H1 (cell line): ENCODE data around the gene EIF2B5. TPM values are rescaled to one million over a fixed set of nuclear protein-coding genes. Genes with fewer than 3 reads are reported as not detected.
A peak's percentile ranks its signal among the peaks of the same experiment; 100 is the strongest.

Source experiments
- CTCF ChIA-PET: fragments of 300-600 bp; sonication (Branson Sonifier 250); formaldehyde crosslinking; loops from one replicate; lab custom pipeline; 2021; ENCODE audit not compliant: partially characterized antibody; lab: Charles Lee
- POLR2A ChIA-PET: fragments of 300-600 bp; sonication (Branson Sonifier 250); formaldehyde crosslinking; loops from one replicate; lab custom pipeline; 2021; ENCODE audit warnings: inconsistent platforms; ENCODE audit not compliant: partially characterized antibody; lab: Charles Lee
- DNase-seq, 2 experiments: peaks; one replicate each; pipeline versions ENCODE4 v3.0.0 to v3.0.0-alpha.2; 2010 to 2022; ENCODE audit warnings: low spot score in 2 of 2, low read depth in 1 of 2, mixed read lengths in 1 of 2
- FAIRE-seq: peaks from 2 replicates; lab custom pipeline; 2011; peaks lifted over from hg19 to GRCh38; lab: Jason Lieb, UNC
- H2AFZ ChIP-seq: 2 replicates; pipeline ENCODE4 v1.8.1; 2012; ENCODE audit warnings: low read length, inconsistent platforms
- H2AK5ac ChIP-seq: 2 replicates; pipeline ENCODE4 v1.6.1; 2013; ENCODE audit warnings: low read depth, low read length
- H2BK120ac ChIP-seq: replicated peaks from 2 replicates; pipeline ENCODE3; 2013; ENCODE audit warnings: low read depth, low read length, inconsistent platforms
- H2BK12ac ChIP-seq: 2 replicates; pipeline ENCODE4 v1.6.1; 2013; ENCODE audit warnings: low read depth, low read length
- H2BK15ac ChIP-seq: 2 replicates; pipeline ENCODE4 v1.6.1; 2013; ENCODE audit warnings: low read length
- H2BK20ac ChIP-seq: 2 replicates; pipeline ENCODE4 v1.6.1; 2013; ENCODE audit warnings: low read length
- H2BK5ac ChIP-seq: 2 replicates; pipeline ENCODE4 v1.6.1; 2013; ENCODE audit warnings: low read depth, low read length
- H3K14ac ChIP-seq: 2 replicates; pipeline ENCODE4 v1.6.1; 2013; ENCODE audit warnings: inconsistent platforms; ENCODE audit not compliant: insufficient read length
- H3K18ac ChIP-seq: 2 replicates; pipeline ENCODE4 v1.6.1; 2013; ENCODE audit warnings: low read length; ENCODE audit errors: extremely low read depth
- H3K23ac ChIP-seq: 2 replicates; pipeline ENCODE4 v1.6.1; 2013; ENCODE audit warnings: inconsistent platforms; ENCODE audit not compliant: insufficient read length
- H3K23me2 ChIP-seq: 2 replicates; pipeline ENCODE4 v1.6.1; 2013; ENCODE audit warnings: low read depth, low read length
- H3K27ac ChIP-seq: 2 replicates; pipeline ENCODE4 v1.6.1; 2011; ENCODE audit warnings: low read depth, low read length, inconsistent platforms
- H3K27me3 ChIP-seq, 4 experiments: replicated peaks in 1 of 4; 1 replicate in 1 of 4; 2 replicates in 3 of 4; pipeline versions ENCODE4 v1.6.1 to v1.8.1; 2011 to 2013; ENCODE audit warnings: low read length in 3 of 4, mild to moderate bottlenecking in 3 of 4, inconsistent platforms in 2 of 4, mixed read lengths in 2 of 4, moderate library complexity in 1 of 4; ENCODE audit not compliant: control insufficient read depth in 3 of 4, insufficient read depth in 3 of 4; ENCODE audit errors: extremely low read depth in 1 of 4
- H3K36me3 ChIP-seq, 4 experiments: 2 replicates each; pipeline versions ENCODE4 v1.6.1 to v1.8.1; 2011 to 2013; ENCODE audit warnings: mild to moderate bottlenecking in 4 of 4, low read length in 3 of 4, moderate library complexity in 2 of 4, control low read depth in 1 of 4, inconsistent platforms in 1 of 4; ENCODE audit not compliant: insufficient read depth in 4 of 4, control insufficient read depth in 2 of 4
- H3K4ac ChIP-seq: replicated peaks from 2 replicates; pipeline ENCODE3; 2013; ENCODE audit warnings: low read length, low read depth, mixed read lengths, inconsistent platforms; ENCODE audit not compliant: insufficient read length
- H3K4me1 ChIP-seq, 4 experiments: replicated peaks in 1 of 4; 1 replicate in 1 of 4; 2 replicates in 3 of 4; pipeline versions ENCODE4 v1.6.1 to v1.8.1; 2011 to 2013; ENCODE audit warnings: low read length in 3 of 4, inconsistent platforms in 2 of 4, mixed read lengths in 1 of 4; ENCODE audit not compliant: insufficient read depth in 4 of 4, control insufficient read depth in 3 of 4
- H3K4me2 ChIP-seq, 2 experiments: 2 replicates each; pipeline versions ENCODE4 v1.6.1 to v1.8.1; 2011 to 2013; ENCODE audit warnings: low read depth in 2 of 2, low read length in 2 of 2, control low read depth in 1 of 2, inconsistent platforms in 1 of 2, mild to moderate bottlenecking in 1 of 2; ENCODE audit not compliant: insufficient read depth in 1 of 2
- H3K4me3 ChIP-seq, 4 experiments: fragments of 200-600, 300-600 bp in 1 of 4; sonication (generic), shearing (Covaris generic), sonication (Bioruptor Twin) in 1 of 4; 2 replicates each; pipeline versions ENCODE4 v1.5.1 to v1.8.1; 2011 to 2016; ENCODE audit warnings: low read length in 4 of 4, low read depth in 3 of 4, control low read depth in 2 of 4, inconsistent platforms in 2 of 4, mild to moderate bottlenecking in 2 of 4, mixed read lengths in 1 of 4, moderate library complexity in 1 of 4; ENCODE audit not compliant: insufficient read depth in 2 of 4; ENCODE audit errors: extremely low read depth in 1 of 4
- H3K56ac ChIP-seq: replicated peaks from 2 replicates; pipeline ENCODE3; 2013; ENCODE audit warnings: low read depth, mild to moderate bottlenecking, mixed read lengths, low read length, inconsistent platforms; ENCODE audit not compliant: insufficient read length
- H3K79me1 ChIP-seq: 2 replicates; pipeline ENCODE4 v1.6.1; 2013; ENCODE audit warnings: low read depth, low read length, control low read depth
- H3K79me2 ChIP-seq, 2 experiments: 2 replicates each; pipeline versions ENCODE4 v1.6.1 to v1.8.1; 2012 to 2013; ENCODE audit warnings: low read length in 2 of 2, mild to moderate bottlenecking in 2 of 2, inconsistent platforms in 1 of 2; ENCODE audit not compliant: insufficient read depth in 2 of 2, control insufficient read depth in 1 of 2
- H3K9ac ChIP-seq, 4 experiments: replicated peaks in 1 of 4; 1 replicate in 1 of 4; 2 replicates in 3 of 4; pipeline versions ENCODE4 v1.6.1 to v1.8.1; 2011 to 2013; ENCODE audit warnings: low read depth in 3 of 4, low read length in 3 of 4, control low read depth in 2 of 4, mild to moderate bottlenecking in 2 of 4, moderate library complexity in 2 of 4, inconsistent platforms in 1 of 4; ENCODE audit errors: extremely low read depth in 1 of 4
- H3K9me3 ChIP-seq, 2 experiments: 2 replicates each; pipeline versions ENCODE4 v1.6.1 to v1.8.1; 2012 to 2013; ENCODE audit warnings: mild to moderate bottlenecking in 2 of 2, moderate library complexity in 2 of 2, control low read depth in 1 of 2, inconsistent platforms in 1 of 2, low read depth in 1 of 2, low read length in 1 of 2, mixed read lengths in 1 of 2; ENCODE audit not compliant: insufficient read depth in 2 of 2
- H4K20me1 ChIP-seq, 2 experiments: replicated peaks in 1 of 2; 2 replicates each; pipeline versions ENCODE3 to v1.8.1; 2011 to 2013; ENCODE audit warnings: inconsistent platforms in 2 of 2, low read length in 2 of 2, mild to moderate bottlenecking in 1 of 2; ENCODE audit not compliant: insufficient read depth in 2 of 2, control insufficient read depth in 1 of 2
- H4K5ac ChIP-seq: 2 replicates; pipeline ENCODE4 v1.6.1; 2013; ENCODE audit warnings: low read length, low read depth, mixed read lengths, inconsistent platforms; ENCODE audit not compliant: insufficient read length
- H4K8ac ChIP-seq: 2 replicates; pipeline ENCODE4 v1.8.0; 2013; ENCODE audit warnings: mild to moderate bottlenecking, moderate library complexity, low read length, inconsistent platforms; ENCODE audit not compliant: insufficient read depth; ENCODE audit errors: extremely low read depth
- H4K91ac ChIP-seq: replicated peaks from 2 replicates; pipeline ENCODE3; 2013; ENCODE audit warnings: low read length, mixed read lengths, inconsistent platforms; ENCODE audit not compliant: insufficient read length
- BRCA1 ChIP-seq: IDR thresholded peaks from 2 replicates; pipeline ENCODE4 v1.6.1; 2012; ENCODE audit warnings: low read depth, low read length, improper control_type of control experiment
- SAP30 ChIP-seq: fragments of 300-600 bp; sonication (generic); IDR thresholded peaks from 2 replicates; pipeline ENCODE4 v1.7.1; 2012; ENCODE audit warnings: low read length, moderate library complexity, mild to moderate bottlenecking, inconsistent platforms; ENCODE audit not compliant: insufficient read depth, insufficient replicate concordance
- SP1 ChIP-seq: IDR thresholded peaks from 2 replicates; pipeline ENCODE4 v1.6.1; 2011; ENCODE audit warnings: low read depth, low read length
- TBP ChIP-seq: IDR thresholded peaks from 2 replicates; pipeline ENCODE4 v1.6.1; 2011; ENCODE audit warnings: low read depth, low read length, improper control_type of control experiment
- WGBS, 2 experiments: shearing (Covaris generic) in 1 of 2; methylation state at CpG; one replicate each; pipeline versions ENCODE4 v1.1.6 to v1.1.7; 2013 to 2015; ENCODE audit warnings: low lambda C conversion rate in 2 of 2, mixed read lengths in 2 of 2, inconsistent platforms in 1 of 2, low coverage in 1 of 2, missing lambda C conversion rate in 1 of 2; ENCODE audit not compliant: insufficient replicate concordance in 2 of 2, insufficient coverage in 1 of 2, insufficient read length in 1 of 2; ENCODE audit errors: extremely low coverage in 1 of 2, missing lambda C conversion rate in 1 of 2; 5-methylcytosine and 5-hydroxymethylcytosine counted together
- polyA plus RNA-seq, 7 experiments: library from polyadenylated mRNA; depleted of rRNA in 3 of 7; stranded (reverse) in 5 of 7; unstranded in 2 of 7; fragments of >200 nt in 5 of 7; fragments of 200-250 nt in 2 of 7; gene quantifications; 1 replicate in 5 of 7; 2 replicates in 1 of 7; 4 replicates in 1 of 7; pipeline versions ENCODE4 v1.2.1 to v1.2.3, GENCODE V29; 2011 to 2013; ENCODE audit warnings: missing spikeins in 2 of 7, mixed read lengths in 2 of 7
- total RNA-seq: library from RNA; stranded (reverse); fragmentation: NEBNext Ultra II Directional; extraction: Animal tissue kit (Norgen Biotek cat#: 25700); gene quantifications from 2 replicates; pipeline ENCODE4 v1.2.1, GENCODE V29; 2021
- TF ChIP-seq, protein P1 (sequence below), 3 experiments: IDR thresholded peaks; 1 replicate in 2 of 3; 2 replicates in 1 of 3; pipeline versions ENCODE4 v1.5.1 to v1.6.1; 2011; ENCODE audit warnings: low read length in 3 of 3, mild to moderate bottlenecking in 3 of 3, inconsistent platforms in 2 of 3, low read depth in 1 of 3, moderate library complexity in 1 of 3; ENCODE audit not compliant: insufficient read depth in 1 of 3; ENCODE audit errors: control extremely low read depth in 1 of 3

EIF2B5 gene
- total and polyA plus RNA-seq, 2 of the 8 experiments (the other 6 are each of a cell fraction or from before 2014, with no cell fraction given) = 33.1 to 40.0 TPM

DNA sequence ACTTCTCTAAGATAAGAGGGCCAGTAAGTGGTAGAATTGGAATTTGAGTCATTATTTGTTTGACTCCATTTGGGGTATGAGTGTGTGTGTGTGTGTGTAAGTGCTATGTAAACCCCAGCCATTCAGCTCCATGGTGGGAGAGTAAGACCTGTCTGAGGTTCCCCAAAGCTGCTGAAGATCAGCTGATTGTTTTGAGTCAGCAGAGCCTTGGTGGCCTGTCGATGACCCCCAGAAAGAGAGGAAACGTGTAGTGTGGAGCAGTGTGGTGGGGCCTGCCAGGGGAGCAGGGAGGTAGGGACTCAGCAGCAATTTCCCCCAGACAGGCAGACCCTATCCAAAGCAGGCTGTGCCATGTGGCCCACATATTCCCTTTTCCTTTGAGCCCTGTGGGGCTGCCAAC lies 25.3 kb downstream of the EIF2B5 start:
- TF ChIP-seq, protein P1, sequence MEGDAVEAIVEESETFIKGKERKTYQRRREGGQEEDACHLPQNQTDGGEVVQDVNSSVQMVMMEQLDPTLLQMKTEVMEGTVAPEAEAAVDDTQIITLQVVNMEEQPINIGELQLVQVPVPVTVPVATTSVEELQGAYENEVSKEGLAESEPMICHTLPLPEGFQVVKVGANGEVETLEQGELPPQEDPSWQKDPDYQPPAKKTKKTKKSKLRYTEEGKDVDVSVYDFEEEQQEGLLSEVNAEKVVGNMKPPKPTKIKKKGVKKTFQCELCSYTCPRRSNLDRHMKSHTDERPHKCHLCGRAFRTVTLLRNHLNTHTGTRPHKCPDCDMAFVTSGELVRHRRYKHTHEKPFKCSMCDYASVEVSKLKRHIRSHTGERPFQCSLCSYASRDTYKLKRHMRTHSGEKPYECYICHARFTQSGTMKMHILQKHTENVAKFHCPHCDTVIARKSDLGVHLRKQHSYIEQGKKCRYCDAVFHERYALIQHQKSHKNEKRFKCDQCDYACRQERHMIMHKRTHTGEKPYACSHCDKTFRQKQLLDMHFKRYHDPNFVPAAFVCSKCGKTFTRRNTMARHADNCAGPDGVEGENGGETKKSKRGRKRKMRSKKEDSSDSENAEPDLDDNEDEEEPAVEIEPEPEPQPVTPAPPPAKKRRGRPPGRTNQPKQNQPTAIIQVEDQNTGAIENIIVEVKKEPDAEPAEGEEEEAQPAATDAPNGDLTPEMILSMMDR (IDR thresholded peaks at IDR 0.05; ENCODE audit: control extremely low read depth in 1 of 3, insufficient read depth in 1 of 3, low read depth in 1 of 3, low read length in 3 of 3) = no peak
- TF ChIP-seq TBP = no peak
- no peak for TF ChIP-seq SAP30
- no peak for TF ChIP-seq SP1
- TF ChIP-seq BRCA1 = no peak
- peak overlapping the region; percentile 35; the same call in 1 of the 2 replicates for H4K8ac ChIP-seq
- peaks cover 18% of the 10 kb centered on the region for H3K79me1 ChIP-seq
- H3K27ac ChIP-seq = 0 out of 2 replicates have a peak overlapping the region, but pooled peaks have one; percentile 15
- peaks cover 5 to 13% (median 7%) of the 10 kb centered on the region in 4 experiments for H3K36me3 ChIP-seq
- no peak overlapping the region for H2AK5ac ChIP-seq
- H2AFZ ChIP-seq = no peak overlapping the region
- H3K9ac ChIP-seq = no peak overlapping the region
- no peak overlapping the region for H3K56ac ChIP-seq
- no peak overlapping the region for H2BK20ac ChIP-seq
- H3K27me3 ChIP-seq = no peaks in the 10 kb centered on the region
- H2BK12ac ChIP-seq = no peak overlapping the region
- no peak overlapping the region for H3K18ac ChIP-seq
- H4K91ac ChIP-seq = no peak overlapping the region
- peaks cover 13% of the 10 kb centered on the region for H3K23me2 ChIP-seq
- FAIRE-seq = no peak
- peaks cover 21 to 44% of the 10 kb centered on the region in 2 experiments for H3K79me2 ChIP-seq
- no peak for DNase-seq
- no peak overlapping the region for H2BK5ac ChIP-seq
- H3K4me3 ChIP-seq = no peak overlapping the region
- H4K20me1 ChIP-seq = peaks cover 2 to 10% of the 10 kb centered on the region in 2 experiments
- ChIA-PET POLR2A (interaction anchor here (0.6 to 1.4 kb wide), 3 partner anchors 13 to 245 kb away, joined by 3 to 6 read pairs (median 4); partner anchors contain the start of gene AP2M1), CTCF (interaction anchor here (0.6 to 1.9 kb wide), 7 partner anchors 9 to 1306 kb away, joined by 3 to 6 read pairs (median 3); no protein-coding TSS in a partner anchor)
- no peak overlapping the region for H3K14ac ChIP-seq
- H2BK120ac ChIP-seq = no peak overlapping the region
- no peak overlapping the region for H3K4me2 ChIP-seq
- no peak overlapping the region for H3K4ac ChIP-seq
- H3K23ac ChIP-seq = no peak overlapping the region
- H2BK15ac ChIP-seq = no peak overlapping the region
- no peaks in the 10 kb centered on the region for H3K9me3 ChIP-seq
- H3K4me1 ChIP-seq = peaks cover 2 to 6% (median 4%) of the 10 kb centered on the region in 4 experiments; a peak in 6 of 7 replicates
- WGBS, 2 experiments = 83% methylated on average over 2 of the region's 2 CpGs; no CpG with 5 or more reads in 1 of the 2 experiments
- no peak overlapping the region for H4K5ac ChIP-seq
